ENCODE results near the gene PLCB1.

- no peak for TF ChIP-seq CTCF (IDR thresholded peaks at IDR 0.05; ENCODE audit: borderline replicate concordance, extremely low read depth, low read length, poor library complexity, severe bottlenecking)
- TF ChIP-seq EZH2 (IDR thresholded peaks at IDR 0.05; ENCODE audit: borderline replicate concordance, low read depth, low read length, severe bottlenecking), result no peak
These were observed 235.6 kb downstream of the PLCB1 start for GRCh38 chr20:8367689-8368088.
